RWPE2 (cell line): ENCODE data around the gene PCDHA12.
"Not testable (repeated sequence)": the region's sequence is repeated elsewhere in the genome, so short reads cannot be mapped to it uniquely, and the experiment has no call there.

ENCODE experiments used
- ATAC-seq: fragments of 200-7000 bp; cut with Tn5 transposase; 3 replicates; pipeline ENCODE4 v1.9.1; 2021; ENCODE audit warnings: low read depth
- DNase-seq: peaks from one replicate; pipeline ENCODE4 v3.0.0-alpha.2; 2020; ENCODE audit warnings: low spot score
- H3K27ac ChIP-seq: fragments of 450-650 bp; 2 replicates; pipeline ENCODE4 v1.5.1; 2017; ENCODE audit warnings: mild to moderate bottlenecking; ENCODE audit not compliant: poor library complexity, severe bottlenecking
- H3K27me3 ChIP-seq: fragments of 250-450 bp; sonication (Bioruptor Pico); 2 replicates; pipeline ENCODE4 v1.5.1; 2021; ENCODE audit warnings: mild to moderate bottlenecking, moderate library complexity; ENCODE audit not compliant: insufficient read depth, poor library complexity, severe bottlenecking
- H3K36me3 ChIP-seq: fragments of 250-450 bp; sonication (Bioruptor Pico); 2 replicates; pipeline ENCODE4 v1.5.1; 2020; ENCODE audit warnings: low read depth, mild to moderate bottlenecking, moderate library complexity
- H3K4me1 ChIP-seq: fragments of 250-450 bp; sonication (Bioruptor Pico); 2 replicates; pipeline ENCODE4 v1.5.1; 2021; ENCODE audit warnings: mild to moderate bottlenecking, moderate library complexity; ENCODE audit not compliant: insufficient read depth, poor library complexity, severe bottlenecking
- H3K4me3 ChIP-seq: fragments of 250-450 bp; sonication (Bioruptor Pico); 2 replicates; pipeline ENCODE4 v1.5.1; 2021; ENCODE audit warnings: mild to moderate bottlenecking, moderate library complexity; ENCODE audit not compliant: severe bottlenecking
- H3K9me3 ChIP-seq: fragments of 250-450 bp; sonication (Bioruptor Pico); 2 replicates; pipeline ENCODE4 v1.5.1; 2021; ENCODE audit warnings: mild to moderate bottlenecking, moderate library complexity; ENCODE audit not compliant: severe bottlenecking
- TF ChIP-seq, protein P1 (sequence below): fragments of 450-650 bp; IDR thresholded peaks from one replicate; pipeline ENCODE4 v1.5.1; 2017; ENCODE audit warnings: mild to moderate bottlenecking, moderate library complexity; ENCODE audit not compliant: poor library complexity, severe bottlenecking

PCDHA12 gene

DNA sequence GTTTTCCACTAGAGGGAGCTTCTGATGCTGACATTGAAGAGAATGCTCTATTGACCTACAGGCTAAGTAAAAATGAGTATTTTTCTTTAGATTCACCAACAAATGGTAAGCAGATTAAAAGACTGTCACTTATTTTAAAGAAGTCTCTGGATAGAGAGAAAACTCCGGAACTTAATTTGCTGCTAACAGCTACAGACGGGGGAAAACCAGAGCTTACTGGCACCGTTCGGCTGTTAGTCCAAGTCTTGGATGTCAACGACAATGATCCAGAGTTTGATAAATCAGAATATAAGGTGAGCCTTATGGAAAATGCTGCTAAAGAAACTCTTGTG lies 5.6 kb upstream of the PCDHA12 start:
- H3K4me3 ChIP-seq = peak overlapping the region; percentile 23
- 0 out of 3 replicates have a peak, but pooled peaks have one; percentile 48 for ATAC-seq
- no peak for DNase-seq

DNA sequence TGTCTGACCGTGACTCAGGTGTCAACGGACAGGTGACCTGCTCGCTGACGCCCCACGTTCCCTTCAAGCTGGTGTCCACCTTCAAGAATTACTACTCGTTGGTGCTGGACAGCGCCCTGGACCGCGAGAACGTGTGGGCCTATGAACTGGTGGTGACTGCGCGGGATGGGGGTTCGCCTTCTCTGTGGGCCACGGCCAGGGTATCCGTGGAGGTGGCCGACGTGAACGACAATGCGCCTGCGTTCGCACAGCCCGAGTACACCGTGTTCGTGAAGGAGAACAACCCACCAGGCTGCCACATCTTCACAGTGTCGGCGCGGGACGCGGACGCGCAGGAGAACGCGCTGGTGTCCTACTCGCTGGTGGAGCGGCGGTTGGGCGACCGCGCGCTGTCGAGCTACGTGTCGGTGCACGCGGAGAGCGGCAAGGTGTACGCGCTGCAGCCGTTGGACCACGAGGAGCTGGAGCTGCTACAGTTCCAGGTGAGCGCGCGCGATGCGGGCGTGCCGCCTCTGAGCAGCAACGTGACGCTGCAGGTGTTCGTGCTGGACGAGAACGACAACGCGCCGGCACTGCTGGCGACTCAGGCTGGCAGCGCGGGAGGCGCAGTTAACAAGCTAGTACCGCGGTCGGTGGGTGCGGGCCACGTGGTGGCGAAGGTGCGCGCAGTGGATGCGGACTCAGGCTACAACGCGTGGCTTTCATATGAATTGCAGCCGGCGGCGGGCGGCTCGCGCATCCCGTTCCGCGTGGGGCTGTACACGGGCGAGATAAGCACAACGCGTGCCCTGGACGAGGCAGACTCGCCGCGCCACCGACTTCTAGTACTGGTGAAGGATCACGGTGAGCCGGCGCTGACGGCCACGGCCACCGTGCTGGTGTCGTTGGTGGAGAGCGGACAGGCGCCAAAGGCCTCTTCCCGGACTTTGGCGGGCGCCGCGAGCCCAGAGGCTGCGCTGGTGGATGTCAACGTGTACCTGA lies 4.6 kb upstream of the PCDHA12 start:
- no peak for ATAC-seq
- DNase-seq = peak; percentile 59

More for the DNA sequence above, 5.6 kb upstream of the PCDHA12 start:
- no peak overlapping the region for H3K27ac ChIP-seq
- H3K36me3 ChIP-seq = no peaks in the 10 kb centered on the region
- peaks cover 72% of the 10 kb centered on the region for H3K27me3 ChIP-seq
- H3K4me1 ChIP-seq = no peaks in the 10 kb centered on the region
- no peaks in the 10 kb centered on the region for H3K9me3 ChIP-seq
- TF ChIP-seq, protein P1, sequence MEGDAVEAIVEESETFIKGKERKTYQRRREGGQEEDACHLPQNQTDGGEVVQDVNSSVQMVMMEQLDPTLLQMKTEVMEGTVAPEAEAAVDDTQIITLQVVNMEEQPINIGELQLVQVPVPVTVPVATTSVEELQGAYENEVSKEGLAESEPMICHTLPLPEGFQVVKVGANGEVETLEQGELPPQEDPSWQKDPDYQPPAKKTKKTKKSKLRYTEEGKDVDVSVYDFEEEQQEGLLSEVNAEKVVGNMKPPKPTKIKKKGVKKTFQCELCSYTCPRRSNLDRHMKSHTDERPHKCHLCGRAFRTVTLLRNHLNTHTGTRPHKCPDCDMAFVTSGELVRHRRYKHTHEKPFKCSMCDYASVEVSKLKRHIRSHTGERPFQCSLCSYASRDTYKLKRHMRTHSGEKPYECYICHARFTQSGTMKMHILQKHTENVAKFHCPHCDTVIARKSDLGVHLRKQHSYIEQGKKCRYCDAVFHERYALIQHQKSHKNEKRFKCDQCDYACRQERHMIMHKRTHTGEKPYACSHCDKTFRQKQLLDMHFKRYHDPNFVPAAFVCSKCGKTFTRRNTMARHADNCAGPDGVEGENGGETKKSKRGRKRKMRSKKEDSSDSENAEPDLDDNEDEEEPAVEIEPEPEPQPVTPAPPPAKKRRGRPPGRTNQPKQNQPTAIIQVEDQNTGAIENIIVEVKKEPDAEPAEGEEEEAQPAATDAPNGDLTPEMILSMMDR = no peak

DNA sequence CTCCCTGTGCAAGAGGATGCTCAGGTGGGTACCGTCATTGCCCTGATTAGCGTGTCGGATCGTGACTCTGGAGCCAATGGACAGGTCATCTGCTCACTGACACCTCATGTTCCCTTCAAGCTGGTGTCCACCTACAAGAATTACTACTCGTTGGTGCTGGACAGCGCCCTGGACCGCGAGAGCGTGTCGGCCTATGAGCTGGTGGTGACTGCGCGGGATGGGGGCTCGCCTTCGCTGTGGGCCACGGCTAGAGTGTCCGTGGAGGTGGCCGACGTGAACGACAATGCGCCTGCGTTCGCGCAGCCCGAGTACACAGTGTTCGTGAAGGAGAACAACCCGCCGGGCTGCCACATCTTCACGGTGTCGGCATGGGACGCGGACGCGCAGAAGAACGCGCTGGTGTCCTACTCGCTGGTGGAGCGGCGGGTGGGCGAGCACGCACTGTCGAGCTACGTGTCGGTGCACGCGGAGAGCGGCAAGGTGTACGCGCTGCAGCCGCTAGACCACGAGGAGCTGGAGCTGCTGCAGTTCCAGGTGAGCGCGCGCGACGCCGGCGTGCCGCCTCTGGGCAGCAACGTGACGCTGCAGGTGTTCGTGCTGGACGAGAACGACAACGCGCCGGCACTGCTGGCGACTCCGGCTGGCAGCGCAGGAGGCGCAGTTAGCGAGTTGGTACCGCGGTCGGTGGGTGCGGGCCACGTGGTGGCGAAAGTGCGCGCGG lies 1.6 kb downstream of the PCDHA12 start:
- not testable (repeated sequence) for H3K36me3 ChIP-seq, H3K27ac ChIP-seq, H3K9me3 ChIP-seq, ATAC-seq, H3K4me1 ChIP-seq, H3K4me3 ChIP-seq
- peaks cover 40% of the 10 kb centered on the region for H3K27me3 ChIP-seq
- DNase-seq = peak; percentile 55

More for the DNA sequence above, 4.6 kb upstream of the PCDHA12 start:
- H3K27ac ChIP-seq = no peak overlapping the region
- peaks cover 69% of the 10 kb centered on the region for H3K27me3 ChIP-seq
- TF ChIP-seq, protein P1 = no peak
- no peaks in the 10 kb centered on the region for H3K9me3 ChIP-seq
- no peaks in the 10 kb centered on the region for H3K36me3 ChIP-seq
- H3K4me3 ChIP-seq = no peak overlapping the region
- H3K4me1 ChIP-seq = no peaks in the 10 kb centered on the region

DNA sequence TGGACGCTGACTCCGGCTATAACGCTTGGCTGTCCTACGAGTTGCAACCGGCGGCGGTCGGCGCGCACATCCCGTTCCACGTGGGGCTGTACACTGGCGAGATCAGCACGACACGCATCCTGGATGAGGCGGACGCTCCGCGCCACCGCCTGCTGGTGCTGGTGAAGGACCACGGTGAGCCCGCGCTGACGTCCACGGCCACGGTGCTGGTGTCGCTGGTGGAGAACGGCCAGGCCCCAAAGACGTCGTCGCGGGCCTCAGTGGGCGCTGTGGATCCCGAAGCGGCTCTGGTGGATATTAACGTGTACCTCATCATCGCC lies 2.1 kb downstream of the PCDHA12 start:
- H3K27me3 ChIP-seq = peaks cover 35% of the 10 kb centered on the region
- ATAC-seq (no peak), DNase-seq (peak; percentile 66)
- no peak overlapping the region for H3K4me3 ChIP-seq
- no peak overlapping the region for H3K27ac ChIP-seq
- H3K4me1 ChIP-seq = no peaks in the 10 kb centered on the region
- H3K36me3 ChIP-seq = no peaks in the 10 kb centered on the region
- TF ChIP-seq, protein P1 = no peak
- H3K9me3 ChIP-seq = peaks cover 2% of the 10 kb centered on the region

DNA sequence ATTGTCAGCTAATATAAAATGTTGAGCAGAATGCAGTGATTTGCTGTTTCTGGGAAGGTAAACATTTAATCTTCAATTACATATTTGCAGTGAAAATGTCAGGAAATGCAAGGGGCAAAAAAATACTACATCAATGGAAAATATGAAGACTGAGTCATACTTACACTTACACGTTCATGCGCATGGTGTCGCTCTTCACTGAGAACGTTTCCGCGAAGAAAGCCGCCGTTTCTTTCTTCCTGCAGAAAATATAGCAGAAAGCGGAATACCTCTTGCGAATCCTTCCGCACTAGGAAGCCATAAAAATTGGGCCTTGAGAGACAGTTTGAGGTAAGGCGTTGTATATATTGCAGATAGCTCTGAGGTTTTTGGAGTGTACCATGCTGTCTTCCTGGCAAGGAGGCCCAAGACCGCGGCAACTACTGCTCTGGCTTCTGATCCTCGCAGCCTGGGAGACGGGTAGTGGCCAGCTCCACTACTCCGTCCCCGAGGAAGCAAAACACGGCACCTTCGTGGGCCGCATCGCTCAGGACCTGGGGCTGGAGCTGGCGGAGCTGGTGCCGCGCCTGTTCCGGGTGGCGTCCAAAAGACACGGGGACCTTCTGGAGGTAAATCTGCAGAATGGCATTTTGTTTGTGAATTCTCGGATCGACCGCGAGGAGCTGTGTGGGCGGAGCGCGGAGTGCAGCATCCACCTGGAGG lies 6.9 kb downstream of the PCDHA12 start, which contains the start of gene PCDHA13:
TSS of gene PCDHA13 (plus strand) at position 236 of the 702 bp plus-strand sequence. CDS start at position 381, 145 bp downstream.
- ATAC-seq (peak; percentile 55; the same call in 2 of the 3 replicates), DNase-seq (no peak)
- H3K4me1 ChIP-seq = no peaks in the 10 kb centered on the region
- TF ChIP-seq, protein P1 = peak; percentile 72
- no peaks in the 10 kb centered on the region for H3K36me3 ChIP-seq
- H3K27ac ChIP-seq = no peak within 1 kb of the TSS
- peak within 1 kb of the TSS; percentile 17 for H3K4me3 ChIP-seq
- H3K27me3 ChIP-seq = peaks cover 23% of the 10 kb centered on the region
- no peaks in the 10 kb centered on the region for H3K9me3 ChIP-seq
